ENCODE measurements around the gene TSHR.

The TSHR gene

GRCh38 chr14:81144824-81145603, 189.6 kb downstream of the TSHR start:
- no peaks in the 10 kb centered on the region for H3K9me2 ChIP-seq (replicated peaks; ENCODE audit: control insufficient read depth, low read length)
- no peak overlapping the region for H3K4me3 ChIP-seq (ENCODE audit: low read length)
- H3K4me1 ChIP-seq (ENCODE audit: control insufficient read depth, low read length), result peaks cover 29% of the 10 kb centered on the region
- no peaks in the 10 kb centered on the region for H4K20me1 ChIP-seq (ENCODE audit: control insufficient read depth, insufficient read depth, low read depth, low read length)
- no peaks in the 10 kb centered on the region for H3K79me2 ChIP-seq (ENCODE audit: control insufficient read depth, low read length)
- H3F3A ChIP-seq (ENCODE audit: control insufficient read depth, insufficient read depth), result peaks cover 5% of the 10 kb centered on the region; the same call in 1 of the 2 replicates
- no peak overlapping the region for H3K27ac ChIP-seq (ENCODE audit: low read depth, low read length)
- no peaks in the 10 kb centered on the region for H3K27me3 ChIP-seq (ENCODE audit: control insufficient read depth, low read length)
- H3K36me3 ChIP-seq (ENCODE audit: control insufficient read depth, low read length), result no peaks in the 10 kb centered on the region
- no peak overlapping the region for H3K4me2 ChIP-seq (ENCODE audit: low read length)
- H3K9me3 ChIP-seq (ENCODE audit: control insufficient read depth, insufficient read depth, low read length), result no peaks in the 10 kb centered on the region
- TF ChIP-seq EZH2phosphoT487 (IDR thresholded peaks at IDR 0.05; ENCODE audit: borderline replicate concordance, low read length) (no peak), CTCF (IDR thresholded peaks at IDR 0.05; ENCODE audit: low read depth, low read length, poor library complexity, severe bottlenecking) (no peak)

GRCh38 chr14:81147140-81147897, 191.9 kb downstream of the TSHR start:
- Histone ChIP-seq H3K4me1 (ENCODE audit: control insufficient read depth, low read length) (peaks cover 31% of the 10 kb centered on the region), H3K4me3 (ENCODE audit: low read length) (peak overlapping the region; percentile 44), H3K27me3 (ENCODE audit: control insufficient read depth, low read length) (no peaks in the 10 kb centered on the region), H3K27ac (ENCODE audit: low read depth, low read length) (peak overlapping the region; percentile 56), H3K79me2 (ENCODE audit: control insufficient read depth, low read length) (no peaks in the 10 kb centered on the region), H3K4me2 (ENCODE audit: low read length) (peak overlapping the region; percentile 66), H4K20me1 (ENCODE audit: control insufficient read depth, insufficient read depth, low read depth, low read length) (no peaks in the 10 kb centered on the region), H3F3A (ENCODE audit: control insufficient read depth, insufficient read depth) (peaks cover 5% of the 10 kb centered on the region; the same call in 1 of the 2 replicates), H3K9me2 (replicated peaks; ENCODE audit: control insufficient read depth, low read length) (no peaks in the 10 kb centered on the region), H3K9me3 (ENCODE audit: control insufficient read depth, insufficient read depth, low read length) (no peaks in the 10 kb centered on the region), H3K36me3 (ENCODE audit: control insufficient read depth, low read length) (no peaks in the 10 kb centered on the region)
- TF ChIP-seq EZH2phosphoT487 (IDR thresholded peaks at IDR 0.05; ENCODE audit: borderline replicate concordance, low read length), result no peak
- no peak for TF ChIP-seq CTCF (IDR thresholded peaks at IDR 0.05; ENCODE audit: low read depth, low read length, poor library complexity, severe bottlenecking)

- H3F3A ChIP-seq (ENCODE audit: control insufficient read depth, insufficient read depth), result peaks cover 5% of the 10 kb centered on the region; the same call in 1 of the 2 replicates
- H3K27ac ChIP-seq (ENCODE audit: low read depth, low read length), result no peak overlapping the region
- no peaks in the 10 kb centered on the region for H3K27me3 ChIP-seq (ENCODE audit: control insufficient read depth, low read length)
- H4K20me1 ChIP-seq (ENCODE audit: control insufficient read depth, insufficient read depth, low read depth, low read length), result no peaks in the 10 kb centered on the region
- H3K36me3 ChIP-seq (ENCODE audit: control insufficient read depth, low read length), result no peaks in the 10 kb centered on the region
- no peak overlapping the region for H3K4me3 ChIP-seq (ENCODE audit: low read length)
- H3K79me2 ChIP-seq (ENCODE audit: control insufficient read depth, low read length), result no peaks in the 10 kb centered on the region
- TF ChIP-seq CTCF (IDR thresholded peaks at IDR 0.05; ENCODE audit: low read depth, low read length, poor library complexity, severe bottlenecking) (no peak), EZH2phosphoT487 (IDR thresholded peaks at IDR 0.05; ENCODE audit: borderline replicate concordance, low read length) (no peak)
- H3K9me2 ChIP-seq (replicated peaks; ENCODE audit: control insufficient read depth, low read length), result no peaks in the 10 kb centered on the region
- peaks cover 36% of the 10 kb centered on the region for H3K4me1 ChIP-seq (ENCODE audit: control insufficient read depth, low read length)
- no peak overlapping the region for H3K4me2 ChIP-seq (ENCODE audit: low read length)
- no peaks in the 10 kb centered on the region for H3K9me3 ChIP-seq (ENCODE audit: control insufficient read depth, insufficient read depth, low read length)
Measured at GRCh38 chr14:81148635-81149034, 193.2 kb downstream of the TSHR start.

All from DOHH2 (cell line).